Erythroblast (primary cell): ENCODE measurements around the gene ZNF385C.

Source experiments
- GATA1 ChIP-seq: IDR thresholded peaks from 2 replicates; pipeline ENCODE4 v1.6.1; 2011; ENCODE audit warnings: low read depth, mild to moderate bottlenecking, control low read depth, low read length, moderate library complexity
- POLR2A ChIP-seq: IDR thresholded peaks from 2 replicates; pipeline ENCODE4 v1.6.1; 2011; ENCODE audit warnings: mild to moderate bottlenecking, low read length

DNA sequence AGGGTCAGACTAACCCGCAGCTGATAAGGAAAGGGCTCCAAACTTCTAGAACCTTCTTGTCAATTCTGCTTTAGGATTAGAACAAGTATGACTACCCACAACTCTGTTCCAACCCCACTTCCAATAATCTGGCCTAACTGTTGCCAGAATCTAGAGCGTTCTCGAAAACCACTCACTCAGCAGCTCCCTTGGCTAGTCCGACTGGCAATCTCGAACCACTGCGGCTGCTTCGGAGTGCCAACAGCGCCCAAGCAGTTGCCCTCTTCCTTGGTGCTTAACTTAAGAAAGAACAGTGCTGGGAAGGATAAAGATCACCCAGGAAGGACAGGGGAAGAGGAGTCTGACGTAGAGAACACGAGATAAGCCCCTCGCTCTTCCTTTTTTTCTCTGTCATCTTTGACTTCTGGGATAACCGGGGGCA, 81.9 kb downstream of the ZNF385C start:
- TF ChIP-seq POLR2A (no peak), GATA1 (no peak)
